ENCODE measurements around the gene DENND11.

The DENND11 gene

GRCh38 chr7:141688043-141688442 lies 13.9 kb downstream of the DENND11 start:
- no peak for ATAC-seq
- TF ChIP-seq ZNF565 (CRISPR knock-in tag; conservative IDR thresholded peaks at IDR 0.05; ENCODE audit: low read depth) (no peak), TCF4 (CRISPR knock-in tag; IDR thresholded peaks at IDR 0.05; ENCODE audit: borderline replicate concordance) (no peak)
- TF ChIP-seq, protein P1, sequence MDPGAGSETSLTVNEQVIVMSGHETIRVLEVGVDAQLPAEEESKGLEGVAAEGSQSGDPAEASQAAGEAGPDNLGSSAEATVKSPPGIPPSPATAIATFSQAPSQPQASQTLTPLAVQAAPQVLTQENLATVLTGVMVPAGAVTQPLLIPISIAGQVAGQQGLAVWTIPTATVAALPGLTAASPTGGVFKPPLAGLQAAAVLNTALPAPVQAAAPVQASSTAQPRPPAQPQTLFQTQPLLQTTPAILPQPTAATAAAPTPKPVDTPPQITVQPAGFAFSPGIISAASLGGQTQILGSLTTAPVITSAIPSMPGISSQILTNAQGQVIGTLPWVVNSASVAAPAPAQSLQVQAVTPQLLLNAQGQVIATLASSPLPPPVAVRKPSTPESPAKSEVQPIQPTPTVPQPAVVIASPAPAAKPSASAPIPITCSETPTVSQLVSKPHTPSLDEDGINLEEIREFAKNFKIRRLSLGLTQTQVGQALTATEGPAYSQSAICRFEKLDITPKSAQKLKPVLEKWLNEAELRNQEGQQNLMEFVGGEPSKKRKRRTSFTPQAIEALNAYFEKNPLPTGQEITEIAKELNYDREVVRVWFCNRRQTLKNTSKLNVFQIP (CRISPR knock-in tag; IDR thresholded peaks at IDR 0.05; ENCODE audit: borderline replicate concordance, low read depth): no peak

GRCh38 chr7:141686670-141687069 lies 15.3 kb downstream of the DENND11 start:
- ATAC-seq: no peak
- no peak for TF ChIP-seq TCF4 (CRISPR knock-in tag; IDR thresholded peaks at IDR 0.05; ENCODE audit: borderline replicate concordance)
- TF ChIP-seq ZNF8 (CRISPR knock-in tag; IDR thresholded peaks at IDR 0.05): no peak
- TF ChIP-seq, protein P2, sequence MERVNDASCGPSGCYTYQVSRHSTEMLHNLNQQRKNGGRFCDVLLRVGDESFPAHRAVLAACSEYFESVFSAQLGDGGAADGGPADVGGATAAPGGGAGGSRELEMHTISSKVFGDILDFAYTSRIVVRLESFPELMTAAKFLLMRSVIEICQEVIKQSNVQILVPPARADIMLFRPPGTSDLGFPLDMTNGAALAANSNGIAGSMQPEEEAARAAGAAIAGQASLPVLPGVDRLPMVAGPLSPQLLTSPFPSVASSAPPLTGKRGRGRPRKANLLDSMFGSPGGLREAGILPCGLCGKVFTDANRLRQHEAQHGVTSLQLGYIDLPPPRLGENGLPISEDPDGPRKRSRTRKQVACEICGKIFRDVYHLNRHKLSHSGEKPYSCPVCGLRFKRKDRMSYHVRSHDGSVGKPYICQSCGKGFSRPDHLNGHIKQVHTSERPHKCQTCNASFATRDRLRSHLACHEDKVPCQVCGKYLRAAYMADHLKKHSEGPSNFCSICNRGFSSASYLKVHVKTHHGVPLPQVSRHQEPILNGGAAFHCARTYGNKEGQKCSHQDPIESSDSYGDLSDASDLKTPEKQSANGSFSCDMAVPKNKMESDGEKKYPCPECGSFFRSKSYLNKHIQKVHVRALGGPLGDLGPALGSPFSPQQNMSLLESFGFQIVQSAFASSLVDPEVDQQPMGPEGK (CRISPR knock-in tag; IDR thresholded peaks at IDR 0.05; ENCODE audit: borderline replicate concordance): no peak
- no peak for TF ChIP-seq CSDC2 (CRISPR knock-in tag; IDR thresholded peaks at IDR 0.05)
- no peak for TF ChIP-seq TOX (CRISPR knock-in tag; IDR thresholded peaks at IDR 0.05; ENCODE audit: borderline replicate concordance)
- TF ChIP-seq, protein P1 (CRISPR knock-in tag; IDR thresholded peaks at IDR 0.05; ENCODE audit: borderline replicate concordance, low read depth): no peak
- no peak for TF ChIP-seq ZFP3 (CRISPR knock-in tag; IDR thresholded peaks at IDR 0.05)
- TF ChIP-seq, protein P3, sequence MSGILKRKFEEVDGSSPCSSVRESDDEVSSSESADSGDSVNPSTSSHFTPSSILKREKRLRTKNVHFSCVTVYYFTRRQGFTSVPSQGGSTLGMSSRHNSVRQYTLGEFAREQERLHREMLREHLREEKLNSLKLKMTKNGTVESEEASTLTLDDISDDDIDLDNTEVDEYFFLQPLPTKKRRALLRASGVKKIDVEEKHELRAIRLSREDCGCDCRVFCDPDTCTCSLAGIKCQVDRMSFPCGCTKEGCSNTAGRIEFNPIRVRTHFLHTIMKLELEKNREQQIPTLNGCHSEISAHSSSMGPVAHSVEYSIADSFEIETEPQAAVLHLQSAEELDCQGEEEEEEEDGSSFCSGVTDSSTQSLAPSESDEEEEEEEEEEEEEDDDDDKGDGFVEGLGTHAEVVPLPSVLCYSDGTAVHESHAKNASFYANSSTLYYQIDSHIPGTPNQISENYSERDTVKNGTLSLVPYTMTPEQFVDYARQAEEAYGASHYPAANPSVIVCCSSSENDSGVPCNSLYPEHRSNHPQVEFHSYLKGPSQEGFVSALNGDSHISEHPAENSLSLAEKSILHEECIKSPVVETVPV (CRISPR knock-in tag; IDR thresholded peaks at IDR 0.05): no peak
- no peak for TF ChIP-seq TSHZ2 (CRISPR knock-in tag; IDR thresholded peaks at IDR 0.05)
- TF ChIP-seq OSR1 (CRISPR knock-in tag; IDR thresholded peaks at IDR 0.05): no peak

DNA sequence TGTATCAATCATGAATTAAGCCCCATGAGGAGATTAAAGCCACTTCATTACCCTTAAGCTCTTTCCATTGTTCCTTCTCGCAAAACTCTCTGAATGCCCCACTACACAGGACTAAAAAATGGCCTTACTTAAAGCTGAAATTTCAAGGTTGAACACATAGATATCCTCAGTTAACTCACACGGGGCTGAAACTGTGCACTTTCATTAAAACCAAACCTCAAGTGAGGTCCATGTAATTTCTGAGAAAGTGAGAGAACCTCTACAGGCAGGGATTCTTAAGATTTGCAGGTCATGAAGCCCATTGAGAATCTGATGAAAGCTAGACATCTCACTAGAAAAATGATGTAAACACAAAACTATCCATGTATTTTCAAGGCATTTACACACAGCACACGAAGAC lies 15.9 kb downstream of the DENND11 start:
- ATAC-seq: no peak
- TF ChIP-seq ZC3H10 (CRISPR knock-in tag; IDR thresholded peaks at IDR 0.05) (no peak), PPARA (CRISPR knock-in tag; IDR thresholded peaks at IDR 0.05; ENCODE audit: borderline replicate concordance) (no peak), CSDC2 (CRISPR knock-in tag; IDR thresholded peaks at IDR 0.05) (no peak), TOX (CRISPR knock-in tag; IDR thresholded peaks at IDR 0.05; ENCODE audit: borderline replicate concordance) (no peak), ZNF8 (CRISPR knock-in tag; IDR thresholded peaks at IDR 0.05) (no peak)
- TF ChIP-seq, protein P1 (CRISPR knock-in tag; IDR thresholded peaks at IDR 0.05; ENCODE audit: borderline replicate concordance, low read depth): no peak

- ATAC-seq: no peak
Observed at GRCh38 chr7:141685285-141686023, 16.5 kb downstream of the DENND11 start.

More at GRCh38 chr7:141685285-141686023, 16.5 kb downstream of the DENND11 start:
- no peak for TF ChIP-seq OSR1 (CRISPR knock-in tag; IDR thresholded peaks at IDR 0.05)
- TF ChIP-seq ISL1 (CRISPR knock-in tag; IDR thresholded peaks at IDR 0.05): no peak
- TF ChIP-seq RARB (CRISPR knock-in tag; IDR thresholded peaks at IDR 0.05): no peak
